ENCODE measurements around the gene DNMBP.

Gene DNMBP

DNA sequence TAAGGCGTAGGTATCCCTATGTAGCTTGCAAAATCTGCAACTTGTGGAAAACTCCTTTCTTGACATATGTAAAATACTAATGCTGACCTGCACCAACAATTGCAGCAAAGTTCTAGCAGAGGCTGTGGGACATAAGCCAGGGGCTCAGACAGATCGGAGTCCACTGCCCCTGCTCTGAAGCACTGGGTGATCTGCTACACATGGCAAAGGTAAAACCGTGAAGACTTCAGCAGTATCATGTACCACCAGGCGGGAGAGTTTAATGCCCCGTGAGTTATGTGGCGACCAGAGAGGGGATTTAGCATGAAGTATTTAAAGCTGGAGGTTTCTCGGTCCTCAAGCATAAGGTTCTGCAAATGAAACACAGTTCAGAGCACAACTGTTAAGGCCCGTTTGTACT is 150.9 kb downstream of the DNMBP start:
- TF ChIP-seq, protein P1, sequence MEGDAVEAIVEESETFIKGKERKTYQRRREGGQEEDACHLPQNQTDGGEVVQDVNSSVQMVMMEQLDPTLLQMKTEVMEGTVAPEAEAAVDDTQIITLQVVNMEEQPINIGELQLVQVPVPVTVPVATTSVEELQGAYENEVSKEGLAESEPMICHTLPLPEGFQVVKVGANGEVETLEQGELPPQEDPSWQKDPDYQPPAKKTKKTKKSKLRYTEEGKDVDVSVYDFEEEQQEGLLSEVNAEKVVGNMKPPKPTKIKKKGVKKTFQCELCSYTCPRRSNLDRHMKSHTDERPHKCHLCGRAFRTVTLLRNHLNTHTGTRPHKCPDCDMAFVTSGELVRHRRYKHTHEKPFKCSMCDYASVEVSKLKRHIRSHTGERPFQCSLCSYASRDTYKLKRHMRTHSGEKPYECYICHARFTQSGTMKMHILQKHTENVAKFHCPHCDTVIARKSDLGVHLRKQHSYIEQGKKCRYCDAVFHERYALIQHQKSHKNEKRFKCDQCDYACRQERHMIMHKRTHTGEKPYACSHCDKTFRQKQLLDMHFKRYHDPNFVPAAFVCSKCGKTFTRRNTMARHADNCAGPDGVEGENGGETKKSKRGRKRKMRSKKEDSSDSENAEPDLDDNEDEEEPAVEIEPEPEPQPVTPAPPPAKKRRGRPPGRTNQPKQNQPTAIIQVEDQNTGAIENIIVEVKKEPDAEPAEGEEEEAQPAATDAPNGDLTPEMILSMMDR (IDR thresholded peaks at IDR 0.05; ENCODE audit: low read length, missing control alignments) = no peak
- no peak for DNase-seq (ENCODE audit: low read depth)
- no peak overlapping the region for H3K4me3 ChIP-seq (replicated peaks; ENCODE audit: low read depth, low read length)

DNA sequence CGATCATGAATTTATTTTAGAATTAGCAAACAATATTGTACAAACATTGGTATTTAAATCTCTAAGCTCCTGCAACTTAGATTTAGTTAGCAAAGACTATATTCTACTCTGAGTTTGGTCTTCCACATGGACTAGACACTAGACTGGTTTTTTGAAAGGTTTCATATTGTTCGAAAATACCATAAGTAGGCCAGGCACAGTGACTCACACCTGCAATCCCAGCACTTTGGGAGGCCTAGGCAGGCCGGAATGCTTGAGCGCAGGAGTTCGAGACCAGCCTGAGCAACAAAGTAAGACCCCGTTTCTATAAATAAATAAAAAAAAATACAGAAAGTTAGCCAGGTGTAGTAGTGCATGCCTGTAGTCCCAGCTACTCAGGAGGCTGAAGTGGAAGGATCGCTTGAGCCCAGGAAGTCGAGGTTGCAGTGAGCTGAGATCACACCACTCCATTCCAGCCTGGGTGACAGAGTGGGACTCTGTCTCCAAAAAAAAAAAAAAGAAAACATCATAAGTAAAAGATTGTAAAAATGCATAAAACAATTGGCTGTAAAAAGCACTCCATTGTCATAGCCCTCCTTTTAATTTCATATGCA is 154.2 kb downstream of the DNMBP start:
- TF ChIP-seq, protein P1 (IDR thresholded peaks at IDR 0.05; ENCODE audit: low read length, missing control alignments) = no peak
- DNase-seq (ENCODE audit: low read depth) = no peak
- no peak overlapping the region for H3K4me3 ChIP-seq (replicated peaks; ENCODE audit: low read depth, low read length)

DNA sequence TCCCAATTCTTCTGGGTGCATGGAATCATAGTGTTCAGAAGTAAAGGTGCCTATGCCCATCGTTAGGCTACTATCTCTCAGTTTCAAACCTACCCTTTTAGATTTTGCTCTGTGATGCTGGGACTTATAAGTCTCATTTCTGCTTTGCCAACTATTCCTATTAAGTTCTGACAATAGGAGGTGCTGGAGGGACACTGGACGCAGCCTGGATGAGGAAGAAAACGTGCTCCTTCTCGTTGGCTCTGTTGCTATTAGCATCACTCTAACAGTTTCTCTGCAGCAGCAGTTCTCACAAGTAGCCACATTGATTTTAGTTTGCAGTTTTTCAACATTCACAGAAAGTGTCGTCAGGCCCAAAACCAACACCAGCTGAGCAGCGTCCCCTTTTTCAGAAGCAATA is 154.9 kb downstream of the DNMBP start:
- peak; percentile 91 for DNase-seq (ENCODE audit: low read depth)
- TF ChIP-seq, protein P1 (IDR thresholded peaks at IDR 0.05; ENCODE audit: low read length, missing control alignments) = peak; percentile 81

DNA sequence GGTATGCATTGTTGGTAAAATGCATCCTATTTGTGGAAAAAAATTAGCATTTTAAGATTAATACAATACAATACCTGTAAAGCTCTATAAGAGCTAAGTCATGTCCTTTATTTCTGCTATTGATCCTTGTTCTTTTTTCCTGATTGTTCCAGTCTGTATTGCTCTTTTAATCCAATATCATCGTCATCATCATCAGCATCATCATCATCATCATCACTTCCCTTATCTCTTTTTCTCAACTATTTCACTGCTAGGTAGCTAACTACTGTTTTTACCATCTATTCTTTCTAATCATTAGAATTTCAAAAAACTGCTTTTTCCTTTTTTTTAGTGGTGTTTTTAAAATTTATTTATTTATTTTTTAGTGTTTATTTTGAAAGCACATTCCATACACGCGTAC is 156.1 kb downstream of the DNMBP start:
- TF ChIP-seq, protein P1 (IDR thresholded peaks at IDR 0.05; ENCODE audit: low read length, missing control alignments) = no peak
- DNase-seq (ENCODE audit: low read depth) = no peak
- H3K4me3 ChIP-seq (replicated peaks; ENCODE audit: low read depth, low read length) = no peak overlapping the region

More for the DNA sequence above, 154.9 kb downstream of the DNMBP start:
- H3K4me3 ChIP-seq (replicated peaks; ENCODE audit: low read depth, low read length) = no peak overlapping the region

DNA sequence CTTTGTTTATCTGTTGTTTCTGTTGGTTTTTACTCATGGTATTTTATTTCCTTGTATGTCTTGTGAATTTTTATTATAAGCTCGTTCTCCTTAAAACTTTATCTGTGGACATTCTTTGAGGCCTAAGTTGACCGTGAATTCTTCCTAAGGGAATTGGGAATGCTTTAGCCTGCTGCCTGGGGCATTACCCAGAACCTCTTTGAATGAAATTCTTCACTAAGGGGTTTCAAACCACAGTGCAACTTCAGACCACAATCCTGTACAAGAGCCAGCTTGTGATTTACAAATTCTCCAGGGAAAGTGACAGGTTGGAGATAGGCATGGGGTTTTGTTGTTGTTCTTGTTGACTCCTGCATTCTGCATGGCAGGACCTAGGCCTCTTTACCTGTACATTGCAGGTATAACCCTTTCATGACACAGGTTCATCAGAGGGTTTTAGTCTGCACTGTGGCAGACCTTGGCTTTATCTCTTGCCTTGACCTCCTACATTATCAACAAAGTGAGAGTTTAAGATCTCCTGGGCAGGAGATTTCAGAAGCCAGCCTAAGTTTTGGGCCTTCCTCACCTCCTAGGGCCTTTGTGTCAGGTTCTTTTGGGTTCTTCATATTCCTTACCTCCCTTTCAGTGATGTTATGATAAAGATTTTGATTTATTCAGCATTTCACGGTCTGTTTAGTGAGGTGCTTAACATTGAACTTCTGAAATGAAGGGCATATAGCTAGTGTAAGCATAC is 157.1 kb downstream of the DNMBP start:
- no peak for DNase-seq (ENCODE audit: low read depth)
- no peak overlapping the region for H3K4me3 ChIP-seq (replicated peaks; ENCODE audit: low read depth, low read length)
- TF ChIP-seq, protein P1 (IDR thresholded peaks at IDR 0.05; ENCODE audit: low read length, missing control alignments) = no peak

DNA sequence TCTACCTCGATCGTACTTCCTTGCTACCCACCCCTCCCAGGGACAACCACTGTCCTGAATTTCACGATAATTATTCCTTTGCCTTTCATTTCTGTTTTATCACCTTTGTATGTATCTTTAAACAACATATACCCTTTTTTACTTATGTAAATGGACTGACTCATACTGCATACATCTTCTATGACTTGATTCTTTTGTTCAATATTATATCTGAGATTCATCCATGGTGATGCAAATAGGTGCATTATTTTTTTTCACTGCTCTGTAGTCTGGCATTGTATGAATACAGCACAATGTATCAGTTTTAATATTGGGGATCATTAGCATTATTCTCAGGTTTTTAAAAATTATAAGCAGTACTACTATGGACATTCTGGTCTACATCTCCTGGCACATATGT is 157.9 kb downstream of the DNMBP start:
- TF ChIP-seq, protein P1 (IDR thresholded peaks at IDR 0.05; ENCODE audit: low read length, missing control alignments) = no peak
- DNase-seq (ENCODE audit: low read depth) = no peak
- no peak overlapping the region for H3K4me3 ChIP-seq (replicated peaks; ENCODE audit: low read depth, low read length)

Measured in fibroblast of pulmonary artery (primary cell).